DMS114 treated with DMSO at 0.1 percent for 48 hours (cell line): Measurements from ENCODE around the gene TGM2.

Experiments
- DNase-seq: peaks from one replicate; lab custom pipeline; 2025; ENCODE audit not compliant: unreplicated experiment; lab: John Stamatoyannopoulos, UW

TGM2 gene

GRCh38 chr20:38178065-38178491 is 13.0 kb upstream of the TGM2 start:
- no peak for DNase-seq

- no peak for DNase-seq
Measured at GRCh38 chr20:38177201-38177600, 12.1 kb upstream of the TGM2 start.

DNA sequence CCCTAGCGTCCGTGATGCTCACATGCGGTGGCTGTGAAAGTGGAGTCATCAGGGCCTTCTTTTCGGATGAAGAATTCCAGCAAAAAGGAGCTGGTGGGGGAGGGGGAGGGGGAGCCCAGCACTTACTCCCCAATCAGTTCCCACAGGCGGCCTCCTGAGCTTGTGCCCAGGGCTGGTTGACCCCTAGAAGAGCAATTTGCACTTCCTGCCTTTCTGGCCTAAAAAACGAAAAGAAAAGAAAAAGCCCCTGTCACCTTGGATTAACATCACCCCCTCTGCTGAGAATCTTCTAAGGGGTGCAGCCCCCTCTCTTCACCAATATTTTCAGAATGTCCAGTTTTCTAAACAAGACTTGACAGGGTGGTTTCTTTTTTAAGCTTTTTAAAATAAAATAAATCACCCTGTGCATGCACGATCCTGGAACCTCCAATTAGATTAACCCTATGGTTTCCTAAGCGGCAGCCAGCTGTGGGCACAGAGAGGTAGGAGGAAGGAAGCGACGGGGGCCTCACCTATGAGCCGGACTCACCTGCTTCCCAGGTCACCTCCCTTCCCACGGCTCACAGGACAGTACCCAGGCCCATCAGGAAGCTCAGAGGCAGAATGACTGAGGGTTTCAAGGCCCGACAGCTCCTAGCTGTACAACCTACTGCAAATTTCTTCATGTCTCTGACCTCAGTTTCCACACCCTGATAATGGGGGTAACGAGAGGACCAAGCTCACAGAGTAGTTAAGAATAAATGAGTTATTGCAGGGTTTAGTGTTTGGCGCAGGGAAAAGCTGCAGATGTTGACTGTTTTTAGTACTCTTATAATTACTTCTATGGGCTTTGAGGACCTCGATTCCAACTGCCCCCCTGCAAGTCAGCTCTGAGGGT is 10.5 kb upstream of the TGM2 start:
- DNase-seq = no peak

DNA sequence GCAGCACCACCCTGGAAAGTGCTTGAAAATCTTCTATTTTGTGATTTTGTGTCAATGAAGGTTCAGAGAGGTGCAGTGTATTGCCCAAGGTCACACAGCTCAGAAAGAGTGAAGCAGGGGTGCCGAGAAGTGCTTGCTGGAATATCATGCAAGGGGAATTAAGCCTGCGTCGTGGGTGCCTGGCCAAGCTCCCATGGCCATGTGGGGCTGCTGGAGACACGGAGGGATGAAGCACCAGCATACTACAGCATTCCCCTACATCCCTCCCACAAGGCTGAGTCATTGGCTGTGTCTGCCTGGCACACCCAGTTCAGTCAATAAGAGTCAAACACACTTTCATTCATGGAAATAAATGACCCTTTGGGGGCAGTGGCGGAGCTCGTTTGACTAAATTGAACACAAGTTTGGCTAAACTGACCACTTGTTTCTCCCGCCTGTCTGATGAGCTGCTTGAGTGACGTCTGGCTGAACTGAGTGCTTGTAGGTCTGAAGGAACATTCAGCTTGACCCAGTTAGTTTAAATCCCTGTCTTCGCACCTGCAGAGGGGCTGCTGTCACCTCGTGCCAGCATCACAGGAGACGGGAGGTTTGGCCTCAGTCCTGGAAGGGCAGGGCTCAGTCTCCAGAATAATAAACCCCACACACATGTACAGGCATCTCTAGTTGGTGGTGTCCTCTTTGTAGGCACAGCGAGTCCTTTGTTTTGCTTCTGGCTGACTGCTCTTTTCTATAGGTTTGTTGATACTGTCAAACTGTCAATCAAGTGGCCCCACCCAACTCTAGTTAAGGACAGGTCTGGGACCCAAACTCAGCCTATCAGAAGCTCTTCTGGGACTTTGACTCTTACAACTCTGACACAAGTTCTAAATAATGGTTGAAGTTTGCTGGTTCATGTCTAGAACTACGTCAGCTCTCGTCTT is 8.4 kb upstream of the TGM2 start:
- no peak for DNase-seq

DNA sequence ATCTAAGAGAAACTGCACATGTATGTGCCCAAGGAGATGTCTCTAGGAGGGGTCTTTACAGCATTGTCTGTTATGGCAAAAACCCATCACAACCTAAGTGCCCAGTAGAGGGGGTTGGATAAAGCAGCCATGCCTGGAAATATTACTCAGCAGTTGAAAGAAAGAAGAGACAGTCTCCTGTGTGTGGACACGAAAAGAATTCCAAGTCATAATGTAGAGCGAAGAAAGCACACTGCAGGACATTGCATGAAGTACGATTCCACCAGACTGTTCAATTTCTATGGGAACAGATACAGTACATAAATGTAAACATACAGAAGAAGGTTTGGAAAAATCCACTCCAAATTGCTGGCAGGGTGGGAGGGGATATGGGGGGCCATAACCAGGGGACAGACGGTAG is 7.3 kb upstream of the TGM2 start:
- DNase-seq = no peak

- no peak for DNase-seq
Measured at GRCh38 chr20:38171675-38172043, 6.6 kb upstream of the TGM2 start.

DNA sequence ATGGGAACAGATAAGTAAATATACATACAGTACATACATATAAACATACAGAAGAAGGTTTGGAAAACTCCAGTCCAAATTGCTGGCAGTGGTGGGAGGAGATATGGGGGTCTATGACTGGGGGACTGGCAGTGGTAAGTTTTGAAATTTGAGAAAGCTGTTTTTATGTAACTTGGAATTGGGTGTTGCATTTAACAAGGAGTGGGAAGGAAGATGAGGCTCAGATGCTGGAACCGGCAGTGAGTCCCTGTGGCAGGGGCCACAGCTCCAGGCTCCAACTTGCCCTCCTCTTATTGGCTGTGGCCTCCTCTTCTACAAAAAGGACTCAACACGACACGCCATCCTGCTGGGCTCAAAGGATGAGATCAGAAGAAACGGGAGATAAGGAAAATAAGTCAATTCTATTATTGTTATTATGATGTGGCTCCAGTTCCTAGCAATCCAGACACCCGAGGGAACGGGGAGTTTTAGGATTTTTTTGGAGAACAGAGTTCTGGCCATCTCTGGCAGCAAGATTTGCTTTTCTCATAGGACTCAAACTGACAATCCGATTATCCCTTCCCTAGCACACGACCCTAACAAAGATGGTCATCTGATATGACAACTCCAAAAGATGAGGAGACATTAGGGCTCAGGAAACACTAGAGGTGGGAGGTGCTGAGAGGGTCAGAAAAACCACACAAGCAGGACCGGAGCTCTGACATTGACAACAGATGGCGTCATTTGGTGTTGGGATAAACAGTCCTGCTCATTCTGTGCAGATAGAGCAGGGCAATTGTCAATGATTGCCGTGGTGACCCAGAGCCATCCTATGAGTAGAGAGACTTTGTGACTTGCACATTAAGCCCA is 6.0 kb upstream of the TGM2 start:
- DNase-seq = no peak

DNA sequence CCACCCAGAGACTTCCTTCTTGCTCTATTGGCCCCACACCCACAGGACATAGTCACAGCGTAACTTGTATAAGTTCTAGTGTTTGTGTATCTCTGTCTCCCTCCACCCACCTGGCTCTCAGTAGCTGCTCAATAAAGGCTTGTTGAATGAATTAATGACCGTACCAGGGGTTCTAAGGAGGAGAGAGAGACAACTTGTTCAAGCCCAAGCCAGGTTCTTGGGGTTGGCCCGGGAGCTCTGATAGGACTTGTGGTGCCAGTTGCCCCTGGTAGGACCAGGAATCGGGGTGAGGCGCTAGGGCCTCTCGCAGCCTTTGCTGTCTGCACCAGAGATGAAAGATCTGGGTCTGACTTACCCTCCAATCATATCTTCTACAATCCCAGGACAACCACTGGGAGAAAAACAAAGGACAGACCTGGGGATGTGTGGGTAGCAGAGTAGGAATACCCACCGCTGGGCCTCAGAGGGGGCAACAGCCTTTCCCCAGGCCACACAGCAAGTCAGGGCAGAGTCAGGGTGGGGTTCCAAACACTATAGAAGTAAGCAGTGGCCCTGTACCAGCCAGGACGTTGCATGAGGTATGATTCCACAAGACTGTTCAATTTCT is 5.3 kb upstream of the TGM2 start:
- DNase-seq = no peak

- DNase-seq = no peak
Measured at GRCh38 chr20:38169636-38170193, 4.6 kb upstream of the TGM2 start.

DNA sequence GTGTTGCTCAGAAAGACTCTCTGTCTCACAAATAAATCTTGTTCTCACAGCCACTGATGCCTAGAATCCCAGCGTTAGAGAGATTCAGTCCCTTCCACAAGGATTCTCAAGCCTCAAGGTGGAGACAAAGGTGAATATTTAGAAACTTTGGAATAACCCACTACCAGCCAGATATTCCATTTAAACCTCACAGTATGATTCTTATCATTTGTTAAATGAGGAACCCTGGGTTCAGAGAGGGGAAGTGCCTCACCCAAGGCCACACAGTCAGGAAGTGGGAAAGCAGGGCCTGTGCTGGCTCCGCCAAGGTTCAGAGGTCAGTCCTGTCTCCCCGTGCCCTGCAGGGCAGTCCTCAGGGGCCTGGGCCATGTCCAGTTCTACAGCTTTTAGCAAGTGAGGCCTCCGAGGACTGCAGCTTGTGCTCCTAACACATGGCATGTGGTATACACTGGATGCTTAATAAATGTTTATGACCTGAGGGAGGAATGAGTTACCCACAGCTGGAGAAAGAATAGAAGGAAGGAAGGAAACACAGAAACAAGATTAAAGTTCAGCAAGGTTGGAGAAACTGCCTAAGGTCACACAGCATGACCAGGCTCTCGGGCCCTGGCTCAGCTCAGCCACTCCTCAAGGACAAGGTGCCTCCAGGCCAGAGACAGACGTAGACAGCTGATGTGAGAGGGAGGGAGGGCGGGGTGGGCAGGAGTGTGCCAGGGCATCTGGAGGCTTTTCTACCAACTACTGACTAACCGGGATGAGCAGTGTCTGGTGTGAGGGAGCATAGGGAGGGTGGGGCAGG is 3.9 kb upstream of the TGM2 start:
- no peak for DNase-seq

- no peak for DNase-seq
Measured at GRCh38 chr20:38167851-38168760, 3.0 kb upstream of the TGM2 start.

GRCh38 chr20:38167328-38167850 is 2.3 kb upstream of the TGM2 start:
- no peak for DNase-seq

DNA sequence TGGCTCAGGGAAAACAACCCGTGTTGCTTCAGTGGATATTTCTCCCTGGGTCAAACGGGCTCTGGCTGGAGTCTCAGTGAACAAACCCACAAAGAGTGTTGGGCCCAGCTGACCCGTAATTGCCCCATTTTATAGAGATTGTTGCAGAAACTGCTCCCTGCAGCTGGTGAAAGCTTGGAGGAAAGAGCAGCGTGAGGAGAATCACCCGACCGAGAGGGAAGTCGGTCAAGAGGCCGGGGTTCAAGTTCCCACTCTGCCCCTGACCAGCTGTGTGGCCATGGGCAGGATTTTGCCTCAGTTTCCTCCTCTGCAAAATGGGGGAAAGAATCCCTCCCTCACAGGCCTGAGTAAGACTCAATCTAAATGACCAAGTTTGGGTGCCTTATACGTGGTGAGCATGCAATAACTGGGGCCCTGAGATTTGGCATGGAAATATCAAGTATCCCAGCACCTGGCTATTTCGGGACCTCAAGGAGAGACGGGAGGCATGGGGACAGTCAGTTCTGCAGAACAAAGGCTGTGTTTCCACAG is 1.7 kb upstream of the TGM2 start:
- DNase-seq = no peak

GRCh38 chr20:38165966-38166702 is 1.1 kb upstream of the TGM2 start:
- DNase-seq = no peak

DNA sequence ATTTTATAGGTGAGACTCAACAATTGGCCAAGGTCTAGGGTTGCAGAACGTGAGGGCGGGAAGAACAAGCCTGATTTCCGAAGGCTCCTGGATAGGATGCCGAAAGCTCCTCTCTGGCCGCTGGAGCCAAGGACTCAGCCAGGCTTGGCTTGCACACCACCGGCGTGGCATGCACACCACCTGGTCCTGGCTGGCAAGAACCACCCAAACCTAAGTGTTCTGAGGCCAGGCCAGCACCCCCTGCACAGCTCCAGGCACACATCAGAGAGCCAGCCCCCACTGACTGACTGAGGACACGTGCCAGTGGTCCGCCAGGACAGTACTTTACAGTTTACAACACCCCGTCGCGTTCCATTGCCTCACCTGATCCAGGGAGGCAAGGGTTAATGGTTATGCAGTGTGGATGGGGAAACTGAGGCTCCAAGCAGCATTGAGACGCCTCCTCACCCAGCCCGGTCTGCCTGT is 414 bp downstream of the TGM2 start:
- no peak for DNase-seq

DNA sequence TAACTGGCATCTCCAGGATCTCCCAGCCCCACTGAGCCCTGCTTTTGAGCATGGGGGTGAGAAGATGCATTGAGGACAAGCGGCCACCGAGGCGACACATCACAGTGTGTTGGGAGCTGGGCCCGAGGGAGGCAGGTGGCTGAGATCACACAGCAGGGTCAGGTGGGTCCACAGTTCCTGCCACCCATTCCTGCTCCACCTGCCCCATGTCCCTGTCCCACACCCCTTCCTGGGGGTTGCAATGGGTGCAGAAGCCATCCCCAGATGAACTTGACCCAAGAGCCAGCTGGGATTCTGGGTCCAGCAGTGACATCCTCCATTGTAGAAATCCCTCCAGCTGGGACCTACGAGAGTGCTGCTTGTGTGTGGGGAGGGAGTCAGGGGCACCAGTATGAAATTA is 1.0 kb downstream of the TGM2 start:
- no peak for DNase-seq
